ENCODE results near the gene MORN1. TPM values are rescaled to one million over a fixed set of nuclear protein-coding genes. Genes with fewer than 3 reads are reported as not detected.

Gene MORN1
- total and polyA plus RNA-seq, 2 experiments from 2014 or later: 4.8 to 11.1 TPM

- TF ChIP-seq ZNF462 (CRISPR knock-in tag; IDR thresholded peaks at IDR 0.05): no peak
- no peak for TF ChIP-seq ZNF331 (CRISPR knock-in tag; IDR thresholded peaks at IDR 0.05; ENCODE audit: low read depth)
- TF ChIP-seq ZNF114 (CRISPR knock-in tag; IDR thresholded peaks at IDR 0.05): no peak
- no peak for TF ChIP-seq POLR2AphosphoS5 (IDR thresholded peaks at IDR 0.05; ENCODE audit: low read depth)
- no peak for TF ChIP-seq CREB1 (CRISPR knock-in tag; IDR thresholded peaks at IDR 0.05; ENCODE audit: low read depth)
- TF ChIP-seq NANOG (IDR thresholded peaks at IDR 0.05; ENCODE audit: borderline replicate concordance): no peak
- TF ChIP-seq ETS1 (IDR thresholded peaks at IDR 0.05): no peak
Measured at GRCh38 chr1:2353551-2354438, 37.6 kb downstream of the MORN1 start (continued).

All from GM23338 (cell line).